Activated naive CD8-positive, alpha-beta T cell treated with anti-CD3 and anti-CD28 coated beads for 36 hours (primary cell): ENCODE results near the gene ZGLP1. TPM values are rescaled to one million over a fixed set of nuclear protein-coding genes. Genes with fewer than 3 reads are reported as not detected.

ENCODE experiments used
- DNase-seq: peaks from one replicate; pipeline ENCODE4 v3.0.0; 2021
- H3K27ac Mint-ChIP-seq: one replicate; pipeline ENCODE4 v1.8.0; 2022; ENCODE audit warnings: mild to moderate bottlenecking, moderate library complexity, mixed read lengths
- H3K27me3 Mint-ChIP-seq: one replicate; pipeline ENCODE4 v1.8.0; 2022; ENCODE audit warnings: mild to moderate bottlenecking, mixed read lengths
- H3K36me3 Mint-ChIP-seq: one replicate; pipeline ENCODE4 v1.8.0; 2021; ENCODE audit warnings: mild to moderate bottlenecking, mixed read lengths
- H3K4me1 Mint-ChIP-seq: one replicate; pipeline ENCODE4 v1.8.0; 2021; ENCODE audit warnings: mixed read lengths
- H3K4me3 Mint-ChIP-seq: one replicate; pipeline ENCODE4 v1.8.0; 2022; ENCODE audit warnings: mild to moderate bottlenecking, moderate library complexity, mixed read lengths
- H3K9me3 Mint-ChIP-seq: one replicate; pipeline ENCODE4 v1.8.0; 2022; ENCODE audit warnings: mixed read lengths
- total RNA-seq, 2 experiments: library from RNA; stranded (reverse); gene quantifications; one replicate each; pipeline ENCODE4 v1.2.3, GENCODE V29; 2021

Gene ZGLP1
- total RNA-seq, 2 experiments from 2014 or later: 3.4 to 4.0 TPM

DNA sequence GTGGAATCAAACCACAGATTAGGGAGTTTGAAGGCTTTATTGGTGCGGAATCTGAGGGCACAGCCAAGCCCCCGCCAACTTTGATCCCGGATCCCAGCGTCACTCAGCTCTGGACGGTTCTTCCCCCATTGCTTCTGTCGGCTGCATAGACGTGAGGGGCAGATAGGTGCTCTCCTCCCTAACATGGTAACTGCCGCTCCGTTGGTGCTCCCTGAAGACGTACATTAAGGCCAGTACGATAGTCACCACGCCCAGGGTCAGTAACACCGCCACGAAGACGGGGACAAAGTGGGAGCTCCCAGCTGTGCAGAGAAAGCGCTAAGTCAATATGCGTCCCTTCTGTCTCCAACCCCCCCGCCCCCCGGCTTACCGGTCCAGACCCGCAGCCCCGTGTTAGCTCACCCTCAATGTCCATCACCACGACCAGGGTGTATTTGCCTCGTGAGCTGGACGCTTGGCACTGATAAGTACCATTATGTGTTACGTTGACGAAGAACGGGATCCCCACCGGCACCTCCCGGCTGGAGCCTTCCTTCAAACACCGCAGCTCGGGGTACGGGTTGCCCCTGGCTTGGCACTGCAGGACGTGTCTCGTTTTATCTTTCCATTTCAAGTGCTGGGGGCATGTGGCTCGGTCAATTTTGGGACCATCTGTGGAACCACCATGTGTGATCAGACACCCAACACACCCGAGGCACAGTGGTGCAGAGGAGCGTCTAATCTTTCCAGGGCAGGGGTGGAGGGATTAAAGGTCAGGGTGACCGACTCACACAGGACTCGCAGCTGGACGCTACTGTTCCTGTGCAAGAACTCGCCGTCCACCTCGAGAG, 24.4 kb upstream of the ZGLP1 start:
- Mint-ChIP-seq H3K9me3 (no peaks in the 10 kb centered on the region), H3K4me3 (peak overlapping the region; percentile 97), H3K27me3 (no peaks in the 10 kb centered on the region), H3K36me3 (peaks cover 38% of the 10 kb centered on the region), H3K4me1 (peaks cover 22% of the 10 kb centered on the region), H3K27ac (peak overlapping the region; percentile 98)
- DNase-seq: no peak

DNA sequence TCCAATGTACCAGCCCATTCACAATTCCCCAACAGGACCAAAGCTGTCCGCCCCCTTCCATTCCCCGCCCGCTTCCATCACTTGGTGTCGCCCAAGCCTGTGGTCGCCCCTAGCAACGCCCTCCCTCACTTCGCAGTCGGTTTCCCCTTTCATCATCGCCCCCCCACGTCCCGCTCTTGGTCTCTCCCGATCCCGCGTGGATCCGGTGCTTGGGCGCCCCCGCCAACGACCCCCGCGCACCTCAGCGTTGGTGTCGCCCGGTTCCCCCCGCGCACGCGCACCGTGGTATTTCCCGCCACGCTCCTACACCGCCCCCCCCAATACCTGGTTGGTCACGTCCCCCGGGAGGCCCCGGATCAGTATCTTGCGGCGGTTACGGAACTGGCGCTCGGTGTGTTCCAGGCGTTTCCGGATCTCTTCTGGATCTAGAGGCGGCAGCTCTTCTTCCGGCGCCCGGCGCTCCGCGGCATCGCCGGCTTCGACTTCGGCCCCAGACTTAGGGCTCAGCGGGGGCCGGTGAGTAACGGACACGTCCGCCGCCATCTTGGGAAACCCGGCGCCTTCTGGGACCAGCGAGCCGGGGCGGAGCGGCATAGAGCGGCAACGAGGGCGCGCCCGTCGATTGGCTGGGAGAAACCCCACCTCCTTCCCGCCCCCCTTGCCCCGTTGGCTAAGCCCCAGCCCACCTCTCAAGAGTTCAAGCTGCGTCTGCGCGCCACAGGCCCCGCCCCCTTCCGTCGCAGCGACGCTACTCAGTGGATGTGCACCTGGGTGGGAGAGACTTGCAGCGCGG, 23.5 kb upstream of the ZGLP1 start, which contains the start of gene RAVER1:
RAVER1 (minus strand) TSS at position 565 of the 793 bp plus-strand sequence; CDS start at position 543, 22 bp downstream.
- no peaks in the 10 kb centered on the region for H3K9me3 Mint-ChIP-seq
- H3K27ac Mint-ChIP-seq: peak within 1 kb of the TSS; percentile 98
- peak within 1 kb of the TSS; percentile 97 for H3K4me3 Mint-ChIP-seq
- peak; percentile 98 for DNase-seq
- peaks cover 38% of the 10 kb centered on the region for H3K36me3 Mint-ChIP-seq
- H3K27me3 Mint-ChIP-seq: no peaks in the 10 kb centered on the region
- peaks cover 14% of the 10 kb centered on the region for H3K4me1 Mint-ChIP-seq

DNA sequence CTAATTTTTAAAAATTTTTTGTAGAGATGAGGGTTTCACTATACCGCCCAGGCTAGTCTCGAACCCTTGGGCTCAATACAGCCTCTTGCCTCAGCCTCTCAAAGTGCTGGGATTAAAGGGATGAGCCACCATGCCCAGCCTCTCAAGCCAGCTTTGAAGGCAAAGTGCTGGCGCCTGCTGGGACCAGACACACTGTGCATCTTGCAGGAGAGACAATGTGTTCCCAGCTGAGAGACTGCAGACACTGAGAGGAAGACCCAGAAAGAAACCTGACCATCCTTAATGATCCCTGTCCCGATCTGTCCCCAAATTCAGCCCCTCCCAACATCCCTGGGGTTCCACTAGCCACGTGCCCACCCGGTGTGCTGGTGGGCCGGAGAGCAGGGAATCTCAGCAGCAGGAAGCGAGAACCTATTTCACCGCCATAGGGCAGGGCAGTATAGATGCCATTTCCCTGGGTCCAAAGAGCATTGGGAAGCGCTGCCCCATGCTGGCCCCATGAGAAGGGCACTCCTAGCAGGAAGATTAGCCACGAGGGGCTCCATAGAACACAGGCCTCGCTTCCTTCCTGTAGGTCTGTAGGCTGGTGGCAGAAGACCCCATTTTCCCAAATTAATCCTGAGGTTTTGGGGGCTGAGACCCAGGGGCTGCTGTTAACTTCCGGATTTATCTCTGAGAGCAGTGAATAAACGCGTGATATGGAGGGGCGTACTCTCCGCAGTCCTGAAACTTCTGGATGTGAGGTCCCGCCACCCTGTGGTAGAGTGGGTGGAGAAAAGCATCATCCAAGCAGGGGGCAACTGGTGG, 22.7 kb upstream of the ZGLP1 start:
- H3K27me3 Mint-ChIP-seq: no peaks in the 10 kb centered on the region
- peak overlapping the region; percentile 97 for H3K4me3 Mint-ChIP-seq
- peaks cover 13% of the 10 kb centered on the region for H3K4me1 Mint-ChIP-seq
- H3K36me3 Mint-ChIP-seq: peaks cover 41% of the 10 kb centered on the region
- peak overlapping the region; percentile 98 for H3K27ac Mint-ChIP-seq
- DNase-seq: no peak
- H3K9me3 Mint-ChIP-seq: no peaks in the 10 kb centered on the region

DNA sequence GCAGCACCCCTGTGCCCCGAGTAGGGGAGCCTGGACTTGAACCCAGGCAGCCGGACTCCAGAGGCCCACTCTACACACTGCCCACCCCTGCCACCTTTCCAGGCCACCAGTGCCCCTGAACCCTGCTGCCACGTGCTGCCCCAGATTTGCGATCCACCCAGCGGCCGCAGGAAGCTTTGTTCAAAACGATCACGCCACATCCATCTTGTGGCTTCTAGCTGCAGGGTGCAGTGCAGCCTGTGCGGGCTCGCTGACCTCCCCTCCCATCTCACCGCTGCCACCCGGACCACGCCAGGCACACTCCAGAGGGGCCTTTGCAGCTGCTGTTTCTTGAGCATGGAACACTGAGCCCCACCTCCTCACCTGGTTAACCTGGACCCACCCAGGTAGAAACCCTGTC, 19.9 kb upstream of the ZGLP1 start:
- Mint-ChIP-seq H3K36me3 (peaks cover 33% of the 10 kb centered on the region), H3K9me3 (no peaks in the 10 kb centered on the region), H3K27ac (no peak overlapping the region), H3K4me3 (no peak overlapping the region), H3K27me3 (no peaks in the 10 kb centered on the region), H3K4me1 (peaks cover 13% of the 10 kb centered on the region)
- DNase-seq: no peak

DNA sequence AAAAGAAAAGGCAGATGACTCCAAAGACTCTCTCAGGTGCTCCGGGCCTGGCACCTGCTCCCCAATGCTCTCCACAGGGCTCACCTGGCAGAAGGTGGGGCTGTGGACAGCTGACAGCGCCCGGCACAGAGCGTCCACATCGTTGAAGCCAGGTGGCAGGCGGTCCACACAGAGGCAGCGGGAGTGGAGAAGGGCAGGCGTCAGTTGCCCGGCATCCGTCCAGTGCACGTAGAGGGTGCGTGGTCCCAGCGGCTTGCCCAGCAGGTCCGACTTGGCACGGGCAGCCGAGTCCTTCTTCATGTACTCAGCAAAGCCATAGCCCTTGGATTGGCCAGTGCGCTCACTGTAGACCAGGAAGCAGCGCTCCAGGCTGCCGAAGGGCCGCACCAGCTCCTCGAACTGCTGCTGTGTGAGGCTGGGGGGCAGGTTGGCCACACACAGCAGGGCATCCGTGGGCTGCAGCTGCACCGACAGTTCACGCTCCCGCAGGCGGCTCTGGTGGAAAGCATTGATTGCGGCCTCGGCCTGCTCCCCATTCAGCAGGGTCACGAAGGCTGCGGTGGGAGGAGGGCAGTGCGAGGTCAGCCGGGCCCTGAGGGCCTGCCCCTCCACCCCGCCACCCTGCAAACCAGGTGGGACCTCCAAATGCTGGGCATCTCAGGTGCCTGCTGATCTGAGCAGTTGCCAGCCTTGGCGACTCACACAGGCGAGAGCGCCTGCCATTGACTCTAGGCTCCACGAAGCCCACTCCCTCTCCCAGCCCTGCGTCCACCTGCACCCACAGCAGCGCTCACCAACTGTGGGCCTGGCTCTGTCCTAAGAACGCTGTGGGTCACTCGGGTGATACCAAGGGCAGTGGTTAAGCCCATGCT, 19.2 kb upstream of the ZGLP1 start:
- H3K27ac Mint-ChIP-seq: no peak overlapping the region
- no peak overlapping the region for H3K4me3 Mint-ChIP-seq
- H3K9me3 Mint-ChIP-seq: no peaks in the 10 kb centered on the region
- peaks cover 9% of the 10 kb centered on the region for H3K4me1 Mint-ChIP-seq
- H3K36me3 Mint-ChIP-seq: peaks cover 30% of the 10 kb centered on the region
- DNase-seq: no peak
- no peaks in the 10 kb centered on the region for H3K27me3 Mint-ChIP-seq

DNA sequence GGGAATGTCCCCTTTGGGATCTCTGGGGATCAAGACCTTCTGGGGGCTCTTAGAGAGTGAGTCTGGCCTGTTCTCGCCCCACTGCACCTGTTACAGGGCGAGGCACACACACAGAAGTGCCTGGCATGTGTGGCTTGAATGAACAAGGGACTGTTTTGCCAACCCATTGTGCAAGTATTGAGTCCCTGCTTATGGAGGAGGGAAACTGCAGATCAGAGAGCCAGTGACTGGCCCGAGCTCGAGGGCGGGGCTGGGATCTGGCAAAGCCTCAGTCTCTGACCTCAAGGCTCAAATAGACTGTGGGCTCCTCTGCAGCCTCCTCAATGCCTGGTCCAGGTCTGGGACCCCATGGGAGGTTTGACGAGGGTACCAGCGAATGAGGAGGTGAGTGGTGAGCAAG, 18.2 kb upstream of the ZGLP1 start:
- Mint-ChIP-seq H3K4me3 (no peak overlapping the region), H3K4me1 (peaks cover 6% of the 10 kb centered on the region), H3K9me3 (no peaks in the 10 kb centered on the region), H3K36me3 (peaks cover 22% of the 10 kb centered on the region), H3K27ac (no peak overlapping the region), H3K27me3 (no peaks in the 10 kb centered on the region)
- no peak for DNase-seq

DNA sequence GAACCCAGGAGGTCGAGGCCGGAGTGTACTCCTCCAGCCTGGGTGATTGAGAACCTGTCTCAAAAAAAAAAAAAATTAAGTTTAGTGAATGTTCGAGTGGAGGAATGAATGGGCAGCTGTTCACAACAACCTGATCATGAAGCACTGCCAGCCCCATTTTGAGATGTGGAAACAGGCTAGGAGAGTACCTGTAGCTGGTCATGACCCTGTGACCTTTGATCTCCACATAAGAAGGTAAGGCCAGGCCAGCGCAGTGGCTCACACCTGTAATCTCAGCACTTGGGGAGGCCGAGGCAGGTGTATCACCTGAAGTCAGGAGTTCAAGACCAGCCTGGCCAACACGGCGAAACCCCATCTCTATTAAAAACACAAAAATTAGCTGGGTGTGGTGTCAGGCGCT, 16.1 kb upstream of the ZGLP1 start:
- Mint-ChIP-seq H3K36me3 (peaks cover 15% of the 10 kb centered on the region), H3K27me3 (no peaks in the 10 kb centered on the region), H3K27ac (no peak overlapping the region), H3K4me1 (no peaks in the 10 kb centered on the region), H3K9me3 (no peaks in the 10 kb centered on the region), H3K4me3 (no peak overlapping the region)
- DNase-seq: no peak

DNA sequence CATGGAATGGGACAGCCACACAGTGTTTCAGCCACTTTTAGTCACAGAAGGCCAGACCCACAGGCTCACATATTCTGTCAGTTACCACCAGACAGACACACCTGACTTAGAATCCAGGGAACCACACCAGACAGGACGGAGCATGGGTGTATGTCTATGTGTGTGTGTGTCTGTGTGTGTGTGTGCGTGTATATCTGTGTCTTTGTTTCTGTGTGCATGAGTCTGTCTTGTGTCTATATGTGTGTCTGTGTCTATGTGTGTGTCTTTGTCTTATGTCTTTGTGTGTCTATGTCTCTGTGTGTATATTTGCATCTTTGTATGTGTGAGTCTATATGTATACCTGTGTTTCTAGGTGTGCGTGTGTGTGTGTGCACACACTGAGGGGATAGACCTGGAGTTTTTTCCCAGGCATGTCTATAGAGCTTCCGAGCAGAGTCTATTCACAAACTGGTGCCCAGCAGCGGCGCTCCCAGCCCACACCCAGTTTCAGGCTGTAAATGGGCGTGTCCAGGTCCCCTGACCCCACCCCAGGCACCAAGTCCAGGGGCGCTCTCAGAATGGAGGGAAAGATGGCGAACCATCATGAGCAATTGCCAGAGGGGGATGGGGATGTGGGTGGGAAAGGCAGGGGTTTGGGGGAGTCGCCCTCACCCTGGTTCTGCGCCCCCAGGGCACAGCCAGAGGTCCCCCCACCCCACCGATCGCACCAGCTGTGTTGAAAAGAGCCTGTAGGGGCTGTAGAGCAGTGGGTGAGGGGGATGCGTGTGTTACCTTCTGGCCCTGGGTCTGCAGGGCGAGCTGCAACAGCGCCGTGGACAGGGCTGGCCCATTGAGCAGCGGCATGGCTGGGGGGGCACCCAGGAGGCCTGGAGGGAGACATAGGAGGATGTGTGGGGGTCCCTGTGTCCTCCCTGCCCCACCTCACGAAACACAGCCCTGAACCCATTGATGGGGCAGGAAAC, 12.5 kb upstream of the ZGLP1 start:
- no peak overlapping the region for H3K4me3 Mint-ChIP-seq
- H3K27ac Mint-ChIP-seq: peak overlapping the region; percentile 2

DNA sequence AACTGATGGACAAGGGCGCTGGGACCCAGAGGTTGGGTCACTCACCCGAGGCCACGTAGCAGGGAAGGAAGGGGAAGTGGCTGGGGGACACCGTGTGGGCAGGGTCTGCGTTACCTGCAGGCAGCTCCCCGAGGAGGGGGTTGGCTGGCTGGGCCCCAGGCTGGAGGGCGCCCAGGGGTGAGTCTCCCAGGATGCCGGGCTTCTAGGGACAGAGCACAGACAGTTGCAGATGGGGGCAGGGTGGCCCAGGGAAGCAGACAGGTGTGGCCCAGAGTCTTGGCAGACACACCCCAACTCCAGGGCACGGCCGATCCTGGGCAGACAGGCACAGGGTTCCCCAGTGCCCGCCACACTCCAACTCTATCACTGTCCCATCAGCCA, 11.8 kb upstream of the ZGLP1 start:
- peaks cover 6% of the 10 kb centered on the region for H3K36me3 Mint-ChIP-seq
- H3K9me3 Mint-ChIP-seq: no peaks in the 10 kb centered on the region
- H3K4me3 Mint-ChIP-seq: no peak overlapping the region
- H3K27ac Mint-ChIP-seq: no peak overlapping the region
- H3K4me1 Mint-ChIP-seq: no peaks in the 10 kb centered on the region
- no peaks in the 10 kb centered on the region for H3K27me3 Mint-ChIP-seq
- no peak for DNase-seq

More for the DNA sequence above, 12.5 kb upstream of the ZGLP1 start:
- H3K27me3 Mint-ChIP-seq: no peaks in the 10 kb centered on the region
- DNase-seq: no peak
- H3K4me1 Mint-ChIP-seq: no peaks in the 10 kb centered on the region
- H3K9me3 Mint-ChIP-seq: no peaks in the 10 kb centered on the region
- H3K36me3 Mint-ChIP-seq: peaks cover 4% of the 10 kb centered on the region

DNA sequence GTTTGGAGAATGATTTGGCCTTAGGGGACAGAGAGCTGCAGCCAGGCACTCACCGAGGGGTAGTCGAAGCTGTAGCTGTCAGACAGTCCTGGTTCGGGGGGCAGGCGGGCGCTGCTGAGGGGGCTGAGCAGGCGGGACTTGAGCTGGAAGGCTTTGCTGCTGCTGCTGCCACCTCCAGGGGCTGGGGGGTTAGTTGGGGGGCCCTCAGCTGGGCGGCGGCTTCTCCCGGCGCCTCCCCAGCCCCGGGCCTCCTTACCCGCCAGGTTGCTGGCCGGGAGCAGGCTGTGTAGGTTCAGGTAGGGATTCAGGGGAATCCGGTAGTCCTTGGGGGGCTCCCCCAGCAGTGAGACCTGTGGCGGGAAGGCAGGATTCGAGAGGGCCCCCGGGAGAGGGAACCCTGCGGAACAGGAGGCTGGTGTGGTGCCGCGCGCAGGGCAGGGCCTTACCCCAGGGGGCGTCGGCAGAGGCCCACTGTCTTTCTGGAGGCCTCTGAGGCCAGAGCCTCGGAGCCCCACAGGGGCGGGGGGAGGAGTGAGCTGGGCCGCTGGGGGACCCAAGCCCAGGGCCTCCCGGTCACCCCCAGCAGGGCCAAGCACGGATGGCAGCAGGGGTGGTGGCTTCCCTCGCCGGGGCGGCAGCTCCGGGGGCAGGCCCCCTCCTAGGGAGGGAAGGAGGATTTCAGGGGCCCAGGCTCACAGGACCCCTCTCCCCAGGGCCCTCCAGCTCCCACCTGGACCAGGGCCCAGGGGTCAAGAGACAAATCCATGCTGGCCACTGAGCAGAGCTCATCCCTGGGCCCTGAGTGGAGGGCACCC, 11.2 kb upstream of the ZGLP1 start:
- H3K36me3 Mint-ChIP-seq: peaks cover 12% of the 10 kb centered on the region
- no peak for DNase-seq
- H3K4me1 Mint-ChIP-seq: peaks cover 6% of the 10 kb centered on the region
- no peaks in the 10 kb centered on the region for H3K9me3 Mint-ChIP-seq
- H3K27me3 Mint-ChIP-seq: no peaks in the 10 kb centered on the region
- H3K27ac Mint-ChIP-seq: no peak overlapping the region
- H3K4me3 Mint-ChIP-seq: no peak overlapping the region

DNA sequence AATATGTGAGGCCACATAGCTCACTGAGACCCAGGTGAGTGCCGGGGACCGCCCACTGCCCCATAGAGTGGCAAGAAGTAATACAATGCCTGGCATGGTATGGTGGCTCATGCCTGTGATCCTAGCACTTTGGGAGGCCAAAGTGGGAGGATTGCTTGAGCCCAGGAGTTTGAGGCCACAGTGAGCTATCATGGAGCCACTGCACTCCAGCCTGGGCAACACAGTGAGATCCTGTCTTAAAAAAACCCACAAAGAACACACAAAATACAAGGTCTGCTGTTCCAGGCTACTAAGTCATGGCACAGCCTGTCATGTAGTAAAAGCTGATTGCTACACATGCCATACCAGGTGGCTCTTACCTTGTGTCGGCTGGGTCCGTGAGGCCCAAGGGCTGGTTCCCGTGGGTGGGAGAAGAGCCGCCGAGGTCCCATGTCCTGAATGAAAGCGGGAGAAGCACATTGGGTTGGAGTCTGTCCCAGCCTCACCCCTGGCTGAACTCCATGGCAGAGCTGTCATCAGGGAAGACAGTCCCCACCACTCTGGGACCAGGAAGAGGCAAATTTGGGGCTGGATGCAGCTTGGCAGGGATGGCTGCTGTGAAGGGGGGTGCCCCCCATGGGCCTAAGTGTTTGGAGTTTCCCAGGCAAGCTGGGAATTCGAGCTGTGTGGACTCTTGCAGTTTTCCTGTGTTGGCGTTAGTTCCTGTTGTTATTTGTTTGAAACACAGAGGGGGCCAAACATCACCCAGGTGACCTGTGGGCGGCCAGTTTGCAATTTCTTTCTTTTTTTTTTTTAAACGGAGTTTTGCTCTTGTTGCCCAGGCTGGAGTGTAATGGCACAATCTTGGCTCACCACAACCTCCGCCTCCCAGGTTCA, 9.4 kb upstream of the ZGLP1 start:
- no peaks in the 10 kb centered on the region for H3K27me3 Mint-ChIP-seq
- peaks cover 16% of the 10 kb centered on the region for H3K36me3 Mint-ChIP-seq
- peaks cover 16% of the 10 kb centered on the region for H3K4me1 Mint-ChIP-seq
- no peak overlapping the region for H3K4me3 Mint-ChIP-seq
- no peaks in the 10 kb centered on the region for H3K9me3 Mint-ChIP-seq
- no peak overlapping the region for H3K27ac Mint-ChIP-seq
- DNase-seq: no peak

DNA sequence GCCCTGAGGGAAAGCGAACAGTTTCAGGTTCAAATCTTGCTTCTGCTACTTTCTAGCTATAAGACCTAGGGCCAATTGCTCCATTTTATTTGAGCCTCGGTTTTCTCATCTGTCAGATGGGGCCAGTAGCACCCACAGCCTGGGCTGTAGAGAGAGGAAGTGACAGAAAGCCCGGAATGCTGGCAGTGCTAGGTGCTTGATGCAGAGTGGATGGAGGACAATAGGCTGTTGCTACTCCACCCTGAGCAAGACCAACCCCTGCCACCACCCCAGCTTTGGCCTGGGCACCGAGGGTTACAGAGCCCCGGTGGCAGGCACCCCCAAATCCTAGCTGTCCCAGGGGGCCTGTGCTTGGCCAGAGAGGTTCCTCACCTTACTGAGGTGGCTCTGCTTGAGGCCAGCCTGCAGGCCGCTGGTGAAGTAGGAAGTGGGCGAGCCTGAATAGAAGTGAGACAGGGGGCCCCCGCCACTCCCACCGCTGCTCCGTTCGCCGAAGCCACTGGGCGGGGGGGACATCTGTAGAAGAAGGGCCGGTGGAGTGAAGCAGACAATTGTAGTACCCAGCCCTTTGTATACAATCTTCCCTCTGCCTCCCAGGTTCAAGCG, 8.3 kb upstream of the ZGLP1 start:
- Mint-ChIP-seq H3K9me3 (no peaks in the 10 kb centered on the region), H3K27ac (no peak overlapping the region), H3K27me3 (no peaks in the 10 kb centered on the region), H3K4me3 (no peak overlapping the region), H3K4me1 (peaks cover 16% of the 10 kb centered on the region), H3K36me3 (peaks cover 18% of the 10 kb centered on the region)
- no peak for DNase-seq
